ENCODE data around the gene CAPZB.
"Not testable (repeated sequence)": the region's sequence is repeated elsewhere in the genome, so short reads cannot be mapped to it uniquely, and the experiment has no call there.

- not testable (repeated sequence) for TF ChIP-seq POLR2A, POLR2AphosphoS5 (IDR thresholded peaks at IDR 0.05; ENCODE audit: low read depth, low read length)
Observed at GRCh38 chr1:19304081-19304480, 181.3 kb downstream of the CAPZB start.
